Activated CD4-positive, alpha-beta T cell treated with anti-CD3 and anti-CD28 coated beads for 36 hours (primary cell): ENCODE data around the gene EPHB2. TPM values are rescaled to one million over a fixed set of nuclear protein-coding genes. Genes with fewer than 3 reads are reported as not detected.
A peak's percentile ranks its signal among the peaks of the same experiment; 100 is the strongest.

Experiments
- ATAC-seq: fragments of 200-7000 bp; cut with Tn5 transposase; one replicate; pipeline ENCODE4 v1.10.0; 2021; ENCODE audit warnings: mild to moderate bottlenecking, moderate library complexity
- CTCF ChIA-PET: fragments of 350-600 bp; sonication (Branson Sonifier 250); formaldehyde crosslinking; loops from one replicate; lab custom pipeline; 2021; ENCODE audit warnings: antibody characterized with exemption; lab: Charles Lee
- POLR2A ChIA-PET: fragments of 350-600 bp; sonication (Branson Sonifier 250); formaldehyde crosslinking; loops from one replicate; lab custom pipeline; 2021; ENCODE audit warnings: antibody characterized with exemption, inconsistent platforms; lab: Charles Lee
- DNase-seq: peaks from one replicate; pipeline ENCODE4 v3.0.0-alpha.2; 2020
- H3K27ac Mint-ChIP-seq: one replicate; pipeline ENCODE4 v1.8.0; 2021; ENCODE audit warnings: mixed read lengths
- H3K27me3 Mint-ChIP-seq: one replicate; pipeline ENCODE4 v1.8.0; 2021; ENCODE audit warnings: mixed read lengths
- H3K36me3 Mint-ChIP-seq: one replicate; pipeline ENCODE4 v1.8.0; 2021; ENCODE audit warnings: low read depth, mixed read lengths
- H3K4me1 Mint-ChIP-seq: one replicate; pipeline ENCODE4 v1.8.0; 2021; ENCODE audit warnings: mixed read lengths
- H3K4me3 Mint-ChIP-seq: one replicate; pipeline ENCODE4 v1.8.0; 2021; ENCODE audit warnings: mild to moderate bottlenecking, moderate library complexity, mixed read lengths
- H3K9me3 Mint-ChIP-seq: one replicate; pipeline ENCODE4 v1.8.0; 2021; ENCODE audit warnings: low read depth, mixed read lengths
- intact Hi-C, 2 experiments: fragments of 100-400 bp; cut with DNase I in 1 of 2; cut with micrococcal nuclease in 1 of 2; formaldehyde crosslinking; loops; one replicate each; pipeline versions ENCODE4 v1.14.2 to v1.15.1; 2022 to 2024; cut with DNase I, micrococcal nuclease
- total RNA-seq, 2 experiments: library from RNA; stranded (reverse); gene quantifications; one replicate each; pipeline ENCODE4 v1.2.3, GENCODE V29; 2021

The EPHB2 gene
- total RNA-seq, 2 experiments from 2014 or later, result not detected

DNA sequence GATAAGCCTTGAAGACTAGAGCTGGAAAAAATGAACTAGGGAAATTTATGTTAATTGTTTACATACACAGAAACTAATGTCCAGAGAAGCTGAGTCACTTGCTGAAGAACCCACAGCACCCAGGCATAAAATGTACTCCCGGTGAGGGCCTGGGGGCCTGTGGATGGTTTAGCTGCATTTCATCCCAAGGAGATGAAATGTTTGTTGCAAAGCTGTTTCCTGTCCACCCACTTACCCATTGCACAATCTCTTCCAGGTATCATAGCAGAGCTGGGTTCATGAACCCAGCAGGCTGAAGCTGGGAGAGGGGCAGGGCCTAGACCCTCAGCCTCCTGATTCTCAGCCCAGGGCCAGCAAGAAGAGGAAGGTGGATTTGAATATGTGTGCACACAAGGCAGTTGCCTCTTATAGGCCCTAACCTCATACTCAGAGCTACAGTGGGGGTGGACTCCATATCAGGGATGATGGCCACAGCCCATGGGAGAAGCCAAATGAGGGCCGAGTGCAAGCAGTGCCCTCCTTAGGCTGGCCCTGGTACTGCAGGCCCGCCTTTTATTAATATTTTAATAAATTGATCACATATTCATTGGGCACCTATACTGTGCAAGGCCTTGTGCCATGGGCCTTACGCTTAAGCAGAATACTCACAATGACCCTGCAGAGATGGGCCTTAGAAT, 151.3 kb downstream of the EPHB2 start:
- CTCF ChIA-PET, result interaction anchor here (0.9 to 1.6 kb wide), 5 partner anchors 10 to 159 kb away, joined by 3 to 6 read pairs (median 4); no protein-coding TSS in a partner anchor
- DNase-seq, result peak; percentile 35
- no peak for ATAC-seq

GRCh38 chr1:22862752-22863151, 152.1 kb downstream of the EPHB2 start:
- Mint-ChIP-seq H3K27me3 (peaks cover 7% of the 10 kb centered on the region), H3K36me3 (no peaks in the 10 kb centered on the region), H3K27ac (no peak overlapping the region), H3K9me3 (no peaks in the 10 kb centered on the region), H3K4me1 (no peaks in the 10 kb centered on the region), H3K4me3 (no peak overlapping the region)
- intact Hi-C loops, result loop anchor here in 1 of 2 experiments (1.0 kb wide), 1 partner anchor 158 kb away; no protein-coding TSS in a partner anchor
- no peak for ATAC-seq
- no peak for DNase-seq
- POLR2A ChIA-PET, result no interaction called here
- CTCF ChIA-PET, result interaction anchor here (1.6 kb wide), 1 partner anchor 160 kb away, joined by 6 read pairs; no protein-coding TSS in a partner anchor

More for the DNA sequence above, 151.3 kb downstream of the EPHB2 start:
- POLR2A ChIA-PET, result no interaction called here
- H3K4me1 Mint-ChIP-seq, result no peaks in the 10 kb centered on the region
- no peak overlapping the region for H3K27ac Mint-ChIP-seq
- no peaks in the 10 kb centered on the region for H3K36me3 Mint-ChIP-seq
- no peaks in the 10 kb centered on the region for H3K9me3 Mint-ChIP-seq
- peaks cover 7% of the 10 kb centered on the region for H3K27me3 Mint-ChIP-seq
- intact Hi-C loops, result loop anchor here in 1 of 2 experiments (1.0 kb wide), 1 partner anchor 158 kb away; no protein-coding TSS in a partner anchor
- H3K4me3 Mint-ChIP-seq, result no peak overlapping the region

DNA sequence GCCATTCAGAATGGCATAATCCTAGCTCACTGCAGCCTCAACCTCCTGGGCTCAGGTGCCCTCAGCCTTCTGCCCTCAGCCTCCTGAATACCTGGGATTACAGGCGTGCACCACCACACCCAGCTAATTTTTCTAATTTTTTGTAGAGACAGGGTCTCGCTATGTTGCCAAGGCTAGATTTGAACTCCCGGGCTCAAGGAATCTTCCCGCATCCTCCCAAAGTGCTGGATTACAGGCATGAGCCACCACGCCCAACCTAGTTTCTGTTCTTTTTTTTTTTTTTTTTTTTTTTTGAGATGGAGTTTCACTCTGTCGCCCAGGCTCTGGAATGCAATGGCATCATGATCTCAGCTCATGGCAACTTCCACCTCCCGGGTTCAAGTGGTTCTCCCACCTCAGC, 153.1 kb downstream of the EPHB2 start:
- Mint-ChIP-seq H3K27me3 (peaks cover 7% of the 10 kb centered on the region), H3K4me3 (no peak overlapping the region), H3K9me3 (no peaks in the 10 kb centered on the region), H3K27ac (no peak overlapping the region), H3K36me3 (no peaks in the 10 kb centered on the region), H3K4me1 (no peaks in the 10 kb centered on the region)
- ATAC-seq (no peak), DNase-seq (no peak)
- intact Hi-C loops, result no loop called here
- CTCF ChIA-PET, result no interaction called here
- POLR2A ChIA-PET, result no interaction called here

- peaks cover 11% of the 10 kb centered on the region for H3K27me3 Mint-ChIP-seq
- H3K27ac Mint-ChIP-seq, result no peak overlapping the region
- H3K36me3 Mint-ChIP-seq, result no peaks in the 10 kb centered on the region
- intact Hi-C loops, result no loop called here
- ATAC-seq, result no peak
- H3K9me3 Mint-ChIP-seq, result no peaks in the 10 kb centered on the region
- POLR2A ChIA-PET, result no interaction called here
- CTCF ChIA-PET, result no interaction called here
- H3K4me1 Mint-ChIP-seq, result no peaks in the 10 kb centered on the region
- no peak for DNase-seq
- H3K4me3 Mint-ChIP-seq, result no peak overlapping the region
Observed at GRCh38 chr1:22864886-22865285, 154.2 kb downstream of the EPHB2 start.

DNA sequence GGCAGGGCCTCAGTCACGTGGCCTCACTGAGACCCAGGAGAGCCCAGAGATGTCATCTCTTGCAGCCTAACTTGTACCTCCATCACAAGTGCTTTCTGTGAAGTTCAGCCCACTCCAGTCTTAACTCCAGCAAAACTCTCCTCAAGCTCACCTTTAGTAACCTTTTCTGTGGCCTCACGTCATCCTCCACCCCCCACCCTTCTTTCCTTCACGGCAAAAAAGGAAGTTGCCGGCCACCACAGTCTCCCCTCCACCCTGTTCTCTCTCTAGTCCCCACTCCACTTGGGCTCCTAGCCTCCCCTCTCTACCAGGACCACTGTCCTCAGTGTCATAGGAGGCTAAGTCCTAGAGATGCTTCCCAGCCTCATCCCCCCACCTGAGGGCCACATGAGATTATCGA, 155.1 kb downstream of the EPHB2 start:
- ChIA-PET CTCF (no interaction called here), POLR2A (no interaction called here)
- H3K4me3 Mint-ChIP-seq, result no peak overlapping the region
- intact Hi-C loops, result no loop called here
- H3K4me1 Mint-ChIP-seq, result no peaks in the 10 kb centered on the region
- no peak overlapping the region for H3K27ac Mint-ChIP-seq
- no peaks in the 10 kb centered on the region for H3K9me3 Mint-ChIP-seq
- ATAC-seq (no peak), DNase-seq (no peak)
- H3K27me3 Mint-ChIP-seq, result peaks cover 11% of the 10 kb centered on the region
- H3K36me3 Mint-ChIP-seq, result no peaks in the 10 kb centered on the region

DNA sequence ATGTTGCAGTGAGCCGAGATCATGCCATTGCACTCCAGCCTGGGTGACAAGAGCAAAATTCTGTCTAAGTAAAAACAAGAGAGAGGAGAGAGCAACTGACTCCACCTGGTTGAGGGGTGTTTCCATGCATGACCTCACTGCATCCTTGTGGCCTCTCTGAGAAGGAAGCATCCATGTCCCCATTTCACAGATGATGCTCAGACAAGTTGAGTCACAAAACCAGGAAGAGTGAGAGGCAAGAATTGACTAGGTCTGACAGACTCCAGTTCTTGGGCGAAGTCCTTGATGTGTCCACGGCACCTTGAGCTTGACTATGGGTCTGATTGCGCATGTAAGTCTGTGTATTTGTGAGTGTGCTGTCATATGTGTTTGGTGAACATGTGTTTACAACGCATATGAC, 156.2 kb downstream of the EPHB2 start:
- Mint-ChIP-seq H3K4me1 (no peaks in the 10 kb centered on the region), H3K36me3 (no peaks in the 10 kb centered on the region), H3K27me3 (peaks cover 11% of the 10 kb centered on the region), H3K9me3 (no peaks in the 10 kb centered on the region), H3K27ac (no peak overlapping the region), H3K4me3 (no peak overlapping the region)
- ATAC-seq (no peak), DNase-seq (no peak)
- ChIA-PET CTCF (no interaction called here), POLR2A (no interaction called here)
- intact Hi-C loops, result no loop called here

- Mint-ChIP-seq H3K4me1 (no peaks in the 10 kb centered on the region), H3K27ac (no peak overlapping the region), H3K27me3 (peaks cover 13% of the 10 kb centered on the region), H3K9me3 (no peaks in the 10 kb centered on the region), H3K4me3 (no peak overlapping the region), H3K36me3 (no peaks in the 10 kb centered on the region)
- ChIA-PET POLR2A (no interaction called here), CTCF (no interaction called here)
- no peak for ATAC-seq
- no peak for DNase-seq
- intact Hi-C loops, result no loop called here
Observed at GRCh38 chr1:22868331-22868730, 157.7 kb downstream of the EPHB2 start.

DNA sequence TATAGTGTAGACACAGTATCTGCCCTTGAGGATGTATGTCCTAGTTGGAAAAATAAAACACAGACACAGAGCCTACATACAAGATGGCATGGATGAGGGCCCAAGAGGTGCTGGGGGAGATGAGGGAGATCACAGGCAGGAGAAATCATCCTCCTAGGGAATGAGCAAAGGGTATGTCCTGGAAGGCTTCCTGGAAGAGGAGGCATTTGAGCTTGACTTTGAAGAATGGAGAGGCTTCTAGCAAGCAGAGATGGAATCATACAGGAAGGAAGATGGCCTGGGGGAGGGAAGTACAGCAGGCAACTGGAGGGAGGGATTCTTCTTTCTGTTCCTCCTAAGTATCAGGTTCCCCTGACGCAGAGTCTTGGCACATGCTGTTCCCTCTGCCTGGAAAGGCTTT, 158.7 kb downstream of the EPHB2 start:
- H3K4me3 Mint-ChIP-seq, result no peak overlapping the region
- H3K27ac Mint-ChIP-seq, result no peak overlapping the region
- intact Hi-C loops, result no loop called here
- ChIA-PET POLR2A (no interaction called here), CTCF (interaction anchor here (0.8 kb wide), 1 partner anchor 165 kb away, joined by 3 read pairs; no protein-coding TSS in a partner anchor)
- H3K36me3 Mint-ChIP-seq, result no peaks in the 10 kb centered on the region
- no peaks in the 10 kb centered on the region for H3K9me3 Mint-ChIP-seq
- H3K27me3 Mint-ChIP-seq, result peaks cover 13% of the 10 kb centered on the region
- DNase-seq (no peak), ATAC-seq (no peak)
- no peaks in the 10 kb centered on the region for H3K4me1 Mint-ChIP-seq

- ATAC-seq, result no peak
- intact Hi-C loops, result no loop called here
- POLR2A ChIA-PET, result interaction anchor here (0.6 kb wide), 1 partner anchor 304 kb away, joined by 3 read pairs; no protein-coding TSS in a partner anchor
- DNase-seq, result no peak
- Mint-ChIP-seq H3K36me3 (no peaks in the 10 kb centered on the region), H3K4me1 (no peaks in the 10 kb centered on the region), H3K27ac (no peak overlapping the region), H3K27me3 (peaks cover 13% of the 10 kb centered on the region), H3K4me3 (no peak overlapping the region), H3K9me3 (no peaks in the 10 kb centered on the region)
- CTCF ChIA-PET, result interaction anchor here (0.8 kb wide), 1 partner anchor 166 kb away, joined by 3 read pairs; no protein-coding TSS in a partner anchor
Observed at GRCh38 chr1:22870201-22870871, 159.7 kb downstream of the EPHB2 start.

DNA sequence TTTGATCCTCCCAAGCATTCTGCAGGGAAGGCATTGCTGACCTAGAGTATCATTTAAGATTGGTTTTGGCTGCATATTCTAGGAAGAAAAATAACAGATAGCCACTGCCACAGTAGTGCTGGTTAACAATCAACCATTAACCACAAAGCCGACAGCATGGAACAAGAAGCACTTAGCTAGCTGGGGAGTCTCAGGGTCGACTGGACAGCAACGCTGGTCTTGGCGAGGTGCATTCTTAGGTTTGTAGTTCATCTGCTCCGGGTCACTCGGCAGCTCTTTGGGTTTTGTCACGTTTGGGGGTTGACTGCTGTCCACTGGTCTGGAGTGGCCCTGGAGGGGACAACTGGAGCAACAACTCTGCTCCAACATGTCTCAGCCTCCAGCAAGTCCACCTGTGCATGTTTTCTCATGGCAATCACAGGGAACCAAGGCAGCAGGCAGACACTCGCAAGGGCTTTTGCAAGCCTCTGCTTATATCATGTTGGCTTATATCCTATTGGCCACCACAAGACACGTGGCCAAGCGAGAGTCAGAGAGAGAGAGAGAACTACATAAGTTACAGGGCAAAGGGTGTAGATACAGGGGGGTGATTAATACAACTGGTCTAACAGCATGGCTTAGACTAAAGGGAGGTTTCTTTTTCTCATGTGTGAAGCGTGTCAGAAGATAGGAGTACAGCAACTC, 162.5 kb downstream of the EPHB2 start:
- peaks cover 8% of the 10 kb centered on the region for H3K27me3 Mint-ChIP-seq
- no peak overlapping the region for H3K4me3 Mint-ChIP-seq
- ChIA-PET CTCF (no interaction called here), POLR2A (no interaction called here)
- H3K4me1 Mint-ChIP-seq, result no peaks in the 10 kb centered on the region
- no peaks in the 10 kb centered on the region for H3K9me3 Mint-ChIP-seq
- no peaks in the 10 kb centered on the region for H3K36me3 Mint-ChIP-seq
- no peak overlapping the region for H3K27ac Mint-ChIP-seq
- ATAC-seq, result no peak
- intact Hi-C loops, result no loop called here
- DNase-seq, result no peak

DNA sequence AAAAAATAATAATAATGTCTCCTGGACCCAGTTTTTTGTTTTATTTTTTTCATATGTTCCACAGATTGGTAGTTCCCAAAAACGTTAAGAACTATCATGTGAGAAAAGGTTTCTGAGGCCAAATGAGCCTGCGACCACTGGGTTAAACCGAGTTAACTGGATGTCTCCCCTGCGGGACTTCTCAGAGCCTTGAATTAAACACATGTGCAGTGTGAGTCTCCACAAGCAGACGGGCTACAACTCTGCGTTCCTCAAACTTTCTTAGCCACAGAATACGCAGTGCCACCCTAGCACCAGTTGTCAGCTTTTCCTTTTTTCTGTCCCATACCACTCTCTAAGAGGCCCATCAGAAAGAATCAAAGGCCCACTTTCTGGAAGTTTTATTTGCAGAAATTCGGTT, 164.1 kb downstream of the EPHB2 start:
- H3K4me3 Mint-ChIP-seq, result no peak overlapping the region
- no peak for DNase-seq
- intact Hi-C loops, result no loop called here
- H3K27ac Mint-ChIP-seq, result no peak overlapping the region
- no peak for ATAC-seq
- ChIA-PET CTCF (no interaction called here), POLR2A (no interaction called here)
- no peaks in the 10 kb centered on the region for H3K36me3 Mint-ChIP-seq
- H3K4me1 Mint-ChIP-seq, result no peaks in the 10 kb centered on the region
- no peaks in the 10 kb centered on the region for H3K9me3 Mint-ChIP-seq
- H3K27me3 Mint-ChIP-seq, result peaks cover 2% of the 10 kb centered on the region
